Spleen (tissue), 11 donors: ENCODE data around the gene OBSCN. TPM values are rescaled to one million over a fixed set of nuclear protein-coding genes. Genes with fewer than 3 reads are reported as not detected.
A peak's percentile ranks its signal among the peaks of the same experiment; 100 is the strongest.

Source experiments
- DNase-seq: peaks from one replicate; pipeline ENCODE4 v3.0.0-alpha.2; 2020
- H3K27ac ChIP-seq, 8 donors: fragments of 200-600 bp; sonication (generic) in 7 of 8; 1 replicate in 4 of 8; 2 replicates in 4 of 8; pipeline versions ENCODE4 v1.5.0 to v1.8.0; 2016 to 2021; ENCODE audit warnings: inconsistent platforms in 4 of 8, mild to moderate bottlenecking in 4 of 8, moderate library complexity in 1 of 8
- H3K27me3 ChIP-seq, 7 donors: fragments of 200-600 bp; sonication (generic) in 6 of 7; replicated peaks in 1 of 7; 1 replicate in 4 of 7; 2 replicates in 3 of 7; pipeline versions ENCODE4 v1.5.0 to v1.8.0; 2016 to 2021; ENCODE audit warnings: inconsistent platforms in 3 of 7, mild to moderate bottlenecking in 1 of 7
- H3K36me3 ChIP-seq, 6 donors: fragments of 200-600 bp; sonication (generic) in 5 of 6; 1 replicate in 4 of 6; 2 replicates in 2 of 6; pipeline versions ENCODE4 v1.5.0 to v1.8.0; 2016 to 2021; ENCODE audit warnings: inconsistent platforms in 2 of 6
- H3K4me1 ChIP-seq, 6 donors: fragments of 200-600 bp; sonication (generic) in 5 of 6; 1 replicate in 3 of 6; 2 replicates in 3 of 6; pipeline versions ENCODE4 v1.5.0 to v1.8.0; 2016 to 2021; ENCODE audit warnings: inconsistent platforms in 3 of 6
- H3K4me3 ChIP-seq, 8 donors: fragments of 200-600 bp; sonication (generic) in 7 of 8; 1 replicate in 4 of 8; 2 replicates in 4 of 8; pipeline versions ENCODE4 v1.5.0 to v1.8.0; 2016 to 2021; ENCODE audit warnings: inconsistent platforms in 4 of 8, mild to moderate bottlenecking in 4 of 8, moderate library complexity in 2 of 8
- H3K9me3 ChIP-seq, 8 donors: fragments of 200-600 bp; sonication (generic) in 7 of 8; 1 replicate in 4 of 8; 2 replicates in 4 of 8; pipeline versions ENCODE4 v1.5.0 to v1.8.0; 2016 to 2021; ENCODE audit warnings: inconsistent platforms in 4 of 8
- POLR2A ChIP-seq, 3 donors: fragments of 450-650 bp; IDR thresholded peaks; one replicate each; pipeline ENCODE4 v1.5.1; 2017; ENCODE audit warnings: antibody characterized with exemption in 3 of 3, mild to moderate bottlenecking in 1 of 3
- POLR2AphosphoS5 ChIP-seq, 3 donors: sonication (generic); formaldehyde crosslinking; IDR thresholded peaks; one replicate each; pipeline ENCODE4 v1.5.1; 2017; ENCODE audit warnings: antibody characterized with exemption in 3 of 3
- WGBS, 5 donors: extraction: QIAGEN DNeasy Blood & Tissue Kit in 3 of 5; methylation state at CpG; one replicate each; pipeline versions ENCODE4 v1.1.5 to v1.1.7; 2013 to 2018; 5-methylcytosine and 5-hydroxymethylcytosine counted together
- intact Hi-C: fragments of 100-400 bp; cut with DNase I; formaldehyde crosslinking; loops from one replicate; pipeline ENCODE4 v1.15.0; 2023; ENCODE audit warnings: low total_unique reads
- polyA plus RNA-seq, 3 donors: library from polyadenylated mRNA; stranded (reverse); fragments of 200-250 nt; gene quantifications; one replicate each; pipeline ENCODE4 v1.2.1, GENCODE V29; 2013
- total RNA-seq, 7 donors: library from RNA; depleted of rRNA in 3 of 7; stranded (reverse); fragments of >200 nt in 3 of 7; fragmentation: NEBNext Ultra II Directional in 4 of 7; extraction: Animal tissue kit (Norgen Biotek cat#: 25700) in 4 of 7; gene quantifications; one replicate each; pipeline versions ENCODE4 v1.1.0 to v1.2.1, GENCODE V29; 2016 to 2021
- TF ChIP-seq, protein P1 (sequence below), 11 experiments: fragments of 200-600 bp in 7 of 11; fragments of 450-650 bp in 4 of 11; sonication (generic) in 4 of 11; IDR thresholded peaks in 8 of 11; conservative IDR thresholded peaks in 3 of 11; 1 replicate in 7 of 11; 2 replicates in 4 of 11; pipeline versions ENCODE4 v1.4.0 to v1.8.0; 2016 to 2021; ENCODE audit warnings: antibody characterized with exemption in 11 of 11, inconsistent platforms in 4 of 11, mild to moderate bottlenecking in 1 of 11
- donor health status: healthy with polysubstance abuse.
- donor health status: DM: no; HTN: no; CAD: no; lungs with moderate emphysema.
- donor health status: DM: no; HTN: no; CAD: no.
- donor health status: Bipolar disorder and iron deficiency.
- donor health status: healthy.
- donor health status: DM: no; HTN: no; CAD: no.
- donor health status: DM: yes; HTN: yes; CAD: no.

OBSCN gene
- total and polyA plus RNA-seq, 10 donors: 12.6 to 71.7 (median 41.9) TPM

DNA sequence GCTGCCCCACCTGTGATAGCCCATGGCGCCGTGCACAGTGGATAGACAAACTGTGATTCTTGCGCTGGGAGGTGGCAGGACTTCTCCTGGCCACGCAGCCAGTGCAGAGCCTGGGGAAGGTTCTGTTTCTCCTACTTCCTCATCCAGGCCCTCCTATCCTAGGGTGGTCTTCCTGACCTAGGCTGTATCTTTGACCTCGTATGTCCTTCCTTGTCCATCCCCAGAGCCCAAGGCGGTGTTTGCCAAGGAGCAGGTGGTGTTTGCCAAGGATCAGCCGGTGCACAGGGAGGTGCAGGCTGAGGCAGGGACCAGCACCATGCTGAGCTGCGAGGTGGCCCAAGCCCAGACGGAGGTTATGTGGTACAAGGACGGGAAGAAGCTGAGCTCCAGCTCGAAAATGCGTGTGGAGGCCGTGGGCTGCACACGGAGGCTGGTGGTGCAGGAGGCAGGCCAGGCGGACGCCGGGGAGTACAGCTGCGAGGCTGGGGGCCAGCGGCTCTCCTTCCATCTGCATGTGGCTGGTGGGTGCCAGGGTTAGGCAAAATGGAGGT lies 63.9 kb downstream of the OBSCN start:
- peaks cover 0 to 19% (median 5%) of the 10 kb centered on the region in 6 donors for H3K36me3 ChIP-seq
- DNase-seq: no peak
- intact Hi-C loops: loop anchor here (10.0 kb wide), 1 partner anchor 147 kb away; no protein-coding TSS in a partner anchor
- no peaks in the 10 kb centered on the region for H3K9me3 ChIP-seq
- peaks cover 0 to 4% (median 0%) of the 10 kb centered on the region in 7 donors for H3K27me3 ChIP-seq
- H3K4me3 ChIP-seq: no peak overlapping the region
- peaks cover 5 to 26% (median 18%) of the 10 kb centered on the region in 6 donors for H3K4me1 ChIP-seq
- 92 to 97% (median 95%) methylated on average over 19 of the region's 19 CpGs for WGBS, 5 donors
- H3K27ac ChIP-seq: no peak overlapping the region
- TF ChIP-seq, protein P1, sequence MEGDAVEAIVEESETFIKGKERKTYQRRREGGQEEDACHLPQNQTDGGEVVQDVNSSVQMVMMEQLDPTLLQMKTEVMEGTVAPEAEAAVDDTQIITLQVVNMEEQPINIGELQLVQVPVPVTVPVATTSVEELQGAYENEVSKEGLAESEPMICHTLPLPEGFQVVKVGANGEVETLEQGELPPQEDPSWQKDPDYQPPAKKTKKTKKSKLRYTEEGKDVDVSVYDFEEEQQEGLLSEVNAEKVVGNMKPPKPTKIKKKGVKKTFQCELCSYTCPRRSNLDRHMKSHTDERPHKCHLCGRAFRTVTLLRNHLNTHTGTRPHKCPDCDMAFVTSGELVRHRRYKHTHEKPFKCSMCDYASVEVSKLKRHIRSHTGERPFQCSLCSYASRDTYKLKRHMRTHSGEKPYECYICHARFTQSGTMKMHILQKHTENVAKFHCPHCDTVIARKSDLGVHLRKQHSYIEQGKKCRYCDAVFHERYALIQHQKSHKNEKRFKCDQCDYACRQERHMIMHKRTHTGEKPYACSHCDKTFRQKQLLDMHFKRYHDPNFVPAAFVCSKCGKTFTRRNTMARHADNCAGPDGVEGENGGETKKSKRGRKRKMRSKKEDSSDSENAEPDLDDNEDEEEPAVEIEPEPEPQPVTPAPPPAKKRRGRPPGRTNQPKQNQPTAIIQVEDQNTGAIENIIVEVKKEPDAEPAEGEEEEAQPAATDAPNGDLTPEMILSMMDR (IDR thresholded peaks at IDR 0.05 in 8 of 11, conservative IDR thresholded peaks at IDR 0.05 in 3 of 11): no peak
- TF ChIP-seq POLR2AphosphoS5 (IDR thresholded peaks at IDR 0.05) (no peak), POLR2A (IDR thresholded peaks at IDR 0.05) (no peak)

DNA sequence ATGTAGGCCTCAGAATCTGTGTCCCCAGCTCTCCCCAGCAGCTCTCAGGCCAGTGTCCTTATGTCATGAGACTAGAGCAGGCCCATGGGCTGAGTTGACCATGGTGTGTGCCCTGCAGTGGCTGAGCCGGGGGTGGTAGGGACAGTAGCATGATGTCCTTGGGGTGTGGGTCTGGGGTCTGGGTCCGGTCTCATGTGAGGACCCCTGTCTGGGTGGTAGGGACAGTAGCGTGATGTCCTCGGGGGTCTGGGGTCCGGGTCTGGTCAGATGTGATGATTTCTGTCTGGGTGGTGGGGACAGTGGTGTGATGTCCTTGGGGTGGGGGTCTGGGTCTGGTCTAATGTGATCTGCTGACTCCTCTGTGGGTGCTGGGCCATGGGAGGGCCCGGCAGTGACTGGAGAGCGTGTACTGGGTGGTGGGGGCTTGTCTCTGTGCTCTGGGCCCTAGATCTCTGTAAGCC lies 64.5 kb downstream of the OBSCN start:
- intact Hi-C loops: loop anchor here (10.0 kb wide), 1 partner anchor 148 kb away; no protein-coding TSS in a partner anchor
- TF ChIP-seq POLR2A (IDR thresholded peaks at IDR 0.05) (no peak), POLR2AphosphoS5 (IDR thresholded peaks at IDR 0.05) (no peak)
- TF ChIP-seq, protein P1 (IDR thresholded peaks at IDR 0.05 in 8 of 11, conservative IDR thresholded peaks at IDR 0.05 in 3 of 11): no peak
- Histone ChIP-seq H3K27ac (no peak overlapping the region), H3K9me3 (no peaks in the 10 kb centered on the region), H3K4me3 (no peak overlapping the region), H3K27me3 (peaks cover 0 to 4% (median 0%) of the 10 kb centered on the region in 7 donors), H3K36me3 (peaks cover 0 to 19% (median 2%) of the 10 kb centered on the region in 6 donors), H3K4me1 (peaks cover 9 to 32% (median 23%) of the 10 kb centered on the region in 6 donors)
- WGBS, 5 donors: 90 to 96% (median 95%) methylated on average over 7 of the region's 7 CpGs
- DNase-seq: no peak

- peak; percentile 75 for DNase-seq
- Histone ChIP-seq H3K36me3 (peaks cover 0 to 19% (median under 1%) of the 10 kb centered on the region in 6 donors), H3K4me1 (peaks cover 9 to 34% (median 25%) of the 10 kb centered on the region in 6 donors), H3K9me3 (no peaks in the 10 kb centered on the region), H3K4me3 (no peak overlapping the region), H3K27me3 (peaks cover 0 to 4% (median 0%) of the 10 kb centered on the region in 7 donors), H3K27ac (no peak overlapping the region)
- intact Hi-C loops: loop anchor here (10.0 kb wide), 1 partner anchor 148 kb away; no protein-coding TSS in a partner anchor
- WGBS, 5 donors: 91 to 97% (median 95%) methylated on average over 13 to 22 of the region's 22 CpGs
- no peak for TF ChIP-seq POLR2AphosphoS5 (IDR thresholded peaks at IDR 0.05)
Measured at GRCh38 chr1:228272831-228273571, 65.2 kb downstream of the OBSCN start.

DNA sequence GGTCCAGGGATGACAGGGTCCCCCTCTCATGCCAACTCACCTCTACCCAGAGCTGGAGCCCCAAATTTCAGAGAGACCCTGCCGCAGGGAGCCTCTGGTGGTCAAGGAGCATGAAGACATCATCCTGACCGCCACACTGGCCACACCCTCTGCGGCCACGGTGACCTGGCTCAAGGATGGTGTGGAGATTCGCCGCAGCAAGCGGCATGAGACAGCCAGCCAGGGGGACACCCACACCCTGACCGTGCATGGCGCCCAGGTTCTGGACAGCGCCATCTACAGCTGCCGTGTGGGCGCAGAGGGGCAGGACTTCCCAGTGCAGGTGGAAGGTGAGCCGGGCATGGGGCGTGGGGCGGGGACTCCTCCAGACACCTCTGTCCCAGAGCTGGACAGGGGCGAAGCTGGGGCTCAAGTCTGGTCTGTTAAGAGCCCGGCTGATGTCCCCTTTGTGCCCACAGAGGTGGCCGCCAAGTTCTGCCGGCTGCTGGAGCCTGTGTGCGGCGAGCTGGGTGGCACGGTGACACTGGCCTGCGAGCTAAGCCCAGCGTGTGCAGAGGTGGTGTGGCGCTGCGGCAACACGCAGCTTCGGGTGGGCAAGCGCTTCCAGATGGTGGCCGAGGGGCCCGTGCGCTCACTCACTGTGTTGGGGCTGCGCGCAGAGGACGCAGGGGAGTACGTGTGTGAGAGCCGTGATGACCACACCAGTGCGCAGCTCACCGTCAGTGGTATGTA lies 66.0 kb downstream of the OBSCN start:
- WGBS, 5 donors: 93 to 98% (median 95%) methylated on average over 12 to 39 of the region's 39 CpGs
- intact Hi-C loops: loop anchor here (10.0 kb wide), 1 partner anchor 149 kb away; no protein-coding TSS in a partner anchor

More for the DNA sequence above, 66.0 kb downstream of the OBSCN start:
- no peak for TF ChIP-seq POLR2AphosphoS5 (IDR thresholded peaks at IDR 0.05)
- TF ChIP-seq POLR2A (IDR thresholded peaks at IDR 0.05): no peak
- TF ChIP-seq, protein P1 (IDR thresholded peaks at IDR 0.05 in 8 of 11, conservative IDR thresholded peaks at IDR 0.05 in 3 of 11): no peak
- Histone ChIP-seq H3K27me3 (peaks cover 0 to 4% (median 0%) of the 10 kb centered on the region in 7 donors), H3K4me1 (peaks cover 9 to 34% (median 25%) of the 10 kb centered on the region in 6 donors), H3K27ac (no peak overlapping the region), H3K4me3 (no peak overlapping the region), H3K36me3 (peaks cover 0 to 18% (median 5%) of the 10 kb centered on the region in 6 donors), H3K9me3 (no peaks in the 10 kb centered on the region)
- peak; percentile 76 for DNase-seq
